Neuron (in vitro differentiated cells): Measurements from ENCODE around the gene DNMT3A.
"Not testable (repeated sequence)": the region's sequence is repeated elsewhere in the genome, so short reads cannot be mapped to it uniquely, and the experiment has no call there.

Experiments used
- H2AFZ ChIP-seq: one replicate; pipeline ENCODE4 v1.6.1; 2013; ENCODE audit warnings: low read depth, mild to moderate bottlenecking, inconsistent platforms, low read length, moderate library complexity
- H3K27me3 ChIP-seq: one replicate; pipeline ENCODE4 v1.6.1; 2013; ENCODE audit warnings: low read length; ENCODE audit not compliant: insufficient read depth
- H3K36me3 ChIP-seq: one replicate; pipeline ENCODE4 v1.6.1; 2013; ENCODE audit warnings: low read length; ENCODE audit not compliant: insufficient read depth
- H3K4me1 ChIP-seq: one replicate; pipeline ENCODE4 v1.6.1; 2013; ENCODE audit warnings: low read length; ENCODE audit not compliant: insufficient read depth
- H3K4me3 ChIP-seq: 2 replicates; pipeline ENCODE4 v1.5.1; 2013; ENCODE audit warnings: mild to moderate bottlenecking, low read length, moderate library complexity
- H3K9me3 ChIP-seq: one replicate; pipeline ENCODE4 v1.6.1; 2013; ENCODE audit warnings: low read length

Gene DNMT3A

GRCh38 chr2:25284756-25285155, 57.0 kb downstream of the DNMT3A start:
- no peaks in the 10 kb centered on the region for H3K9me3 ChIP-seq
- H2AFZ ChIP-seq: no peak overlapping the region
- peaks cover 6% of the 10 kb centered on the region for H3K4me1 ChIP-seq
- H3K4me3 ChIP-seq: no peak overlapping the region
- no peaks in the 10 kb centered on the region for H3K27me3 ChIP-seq
- H3K36me3 ChIP-seq: peaks cover 5% of the 10 kb centered on the region

GRCh38 chr2:25283921-25284320, 57.8 kb downstream of the DNMT3A start:
- Histone ChIP-seq H3K27me3 (no peaks in the 10 kb centered on the region), H3K36me3 (peaks cover 5% of the 10 kb centered on the region), H3K4me1 (peaks cover 6% of the 10 kb centered on the region), H3K4me3 (no peak overlapping the region), H2AFZ (no peak overlapping the region), H3K9me3 (no peaks in the 10 kb centered on the region)

GRCh38 chr2:25281941-25282340, 59.8 kb downstream of the DNMT3A start:
- peaks cover 10% of the 10 kb centered on the region for H3K4me1 ChIP-seq
- H2AFZ ChIP-seq: no peak overlapping the region
- peaks cover 5% of the 10 kb centered on the region for H3K36me3 ChIP-seq
- H3K27me3 ChIP-seq: no peaks in the 10 kb centered on the region
- H3K9me3 ChIP-seq: no peaks in the 10 kb centered on the region
- no peak overlapping the region for H3K4me3 ChIP-seq

- peaks cover 6% of the 10 kb centered on the region for H3K4me1 ChIP-seq
- no peaks in the 10 kb centered on the region for H3K27me3 ChIP-seq
- no peak overlapping the region for H2AFZ ChIP-seq
- no peaks in the 10 kb centered on the region for H3K9me3 ChIP-seq
- no peak overlapping the region for H3K4me3 ChIP-seq
- peaks cover 5% of the 10 kb centered on the region for H3K36me3 ChIP-seq
Observed at GRCh38 chr2:25281522-25281921, 60.2 kb downstream of the DNMT3A start.

GRCh38 chr2:25280051-25280687, 61.6 kb downstream of the DNMT3A start:
- no peaks in the 10 kb centered on the region for H3K27me3 ChIP-seq
- peaks cover 5% of the 10 kb centered on the region for H3K36me3 ChIP-seq
- no peaks in the 10 kb centered on the region for H3K9me3 ChIP-seq
- H3K4me3 ChIP-seq: no peak overlapping the region
- H3K4me1 ChIP-seq: peaks cover 5% of the 10 kb centered on the region
- no peak overlapping the region for H2AFZ ChIP-seq

GRCh38 chr2:25279091-25279651, 62.6 kb downstream of the DNMT3A start:
- Histone ChIP-seq H3K9me3 (no peaks in the 10 kb centered on the region), H3K4me1 (peaks cover 5% of the 10 kb centered on the region)

GRCh38 chr2:25276569-25277465, 64.9 kb downstream of the DNMT3A start:
- no peaks in the 10 kb centered on the region for H3K27me3 ChIP-seq
- no peak overlapping the region for H2AFZ ChIP-seq
- no peaks in the 10 kb centered on the region for H3K9me3 ChIP-seq
- H3K36me3 ChIP-seq: no peaks in the 10 kb centered on the region
- no peak overlapping the region for H3K4me3 ChIP-seq
- peaks cover 5% of the 10 kb centered on the region for H3K4me1 ChIP-seq

More at GRCh38 chr2:25279091-25279651, 62.6 kb downstream of the DNMT3A start:
- no peak overlapping the region for H3K4me3 ChIP-seq
- peaks cover 5% of the 10 kb centered on the region for H3K36me3 ChIP-seq
- H2AFZ ChIP-seq: no peak overlapping the region
- H3K27me3 ChIP-seq: no peaks in the 10 kb centered on the region

GRCh38 chr2:25275575-25275965, 66.2 kb downstream of the DNMT3A start:
- peaks cover 5% of the 10 kb centered on the region for H3K4me1 ChIP-seq
- no peaks in the 10 kb centered on the region for H3K9me3 ChIP-seq
- no peaks in the 10 kb centered on the region for H3K27me3 ChIP-seq
- H3K36me3 ChIP-seq: no peaks in the 10 kb centered on the region
- no peak overlapping the region for H3K4me3 ChIP-seq
- H2AFZ ChIP-seq: no peak overlapping the region

- no peaks in the 10 kb centered on the region for H3K9me3 ChIP-seq
- no peak overlapping the region for H3K4me3 ChIP-seq
- H3K36me3 ChIP-seq: no peaks in the 10 kb centered on the region
- no peaks in the 10 kb centered on the region for H3K27me3 ChIP-seq
- H3K4me1 ChIP-seq: peaks cover 5% of the 10 kb centered on the region
- H2AFZ ChIP-seq: no peak overlapping the region
Observed at GRCh38 chr2:25274868-25275574, 66.7 kb downstream of the DNMT3A start.

- H3K4me3 ChIP-seq: no peak overlapping the region
Observed at GRCh38 chr2:25273985-25274535, 67.7 kb downstream of the DNMT3A start.

GRCh38 chr2:25272705-25273104, 69.0 kb downstream of the DNMT3A start:
- not testable (repeated sequence) for H3K27me3 ChIP-seq, H3K9me3 ChIP-seq, H3K4me1 ChIP-seq, H2AFZ ChIP-seq, H3K4me3 ChIP-seq, H3K36me3 ChIP-seq

More at GRCh38 chr2:25273985-25274535, 67.7 kb downstream of the DNMT3A start:
- Histone ChIP-seq H3K4me1 (peaks cover 5% of the 10 kb centered on the region), H3K9me3 (no peaks in the 10 kb centered on the region), H3K36me3 (no peaks in the 10 kb centered on the region), H2AFZ (no peak overlapping the region), H3K27me3 (no peaks in the 10 kb centered on the region)

GRCh38 chr2:25270061-25270460, 71.7 kb downstream of the DNMT3A start:
- H3K9me3 ChIP-seq: no peaks in the 10 kb centered on the region
- no peak overlapping the region for H2AFZ ChIP-seq
- H3K36me3 ChIP-seq: no peaks in the 10 kb centered on the region
- H3K4me1 ChIP-seq: no peaks in the 10 kb centered on the region
- no peaks in the 10 kb centered on the region for H3K27me3 ChIP-seq
- H3K4me3 ChIP-seq: no peak overlapping the region
